ENCODE data around the gene HIBADH. TPM values are rescaled to one million over a fixed set of nuclear protein-coding genes. Genes with fewer than 3 reads are reported as not detected.

HIBADH gene
- total RNA-seq, 1 experiment from 2014 or later, result 31.2 TPM

- no TSS peak for BruUV-seq (replicated peaks)
- no peak for ATAC-seq
- in situ Hi-C loops (cut with HindIII; ENCODE audit: low pct_unique_long_range_greater_than_20kb, low sequenced_read_pairs), result no loop called here
Measured at GRCh38 chr7:27519793-27520469, 142.8 kb downstream of the HIBADH start.

More at GRCh38 chr7:27519793-27520469, 142.8 kb downstream of the HIBADH start:
- Histone ChIP-seq H3K27ac (ENCODE audit: low read length) (no peak overlapping the region), H3K4me3 (ENCODE audit: low read depth in 2 of 2, low read length in 2 of 2) (no peak overlapping the region), H3K4me1 (ENCODE audit: control insufficient read depth, insufficient read depth, low read length) (no peaks in the 10 kb centered on the region), H3K27me3 (ENCODE audit: control insufficient read depth, insufficient read depth, low read length) (no peaks in the 10 kb centered on the region), H3K9me3 (ENCODE audit: control insufficient read depth, insufficient read depth, low read depth, low read length) (no peaks in the 10 kb centered on the region), H3K36me3 (ENCODE audit: control insufficient read depth, insufficient read depth, low read length) (no peaks in the 10 kb centered on the region)
- TF ChIP-seq POLR2AphosphoS5 (IDR thresholded peaks at IDR 0.05; ENCODE audit: low read depth, low read length) (no peak), CTCF (IDR thresholded peaks at IDR 0.05) (no peak), REST (IDR thresholded peaks at IDR 0.05; ENCODE audit: insufficient read depth in 1 of 2, low read depth in 2 of 2, low read length in 1 of 2) (no peak), TCF7L2 (IDR thresholded peaks at IDR 0.05; ENCODE audit: low read depth, low read length) (no peak), SIN3A (IDR thresholded peaks at IDR 0.05; ENCODE audit: borderline replicate concordance, insufficient read depth, low read depth, low read length) (no peak)
- CTCF ChIA-PET, result no interaction called here
- POLR2A ChIA-PET, result interaction anchor here (0.6 kb wide), 2 partner anchors 105 to 309 kb away, joined by 3 to 17 read pairs; no protein-coding TSS in a partner anchor
- DNase-seq (ENCODE audit: low read depth, low spot score), result no peak
- intact Hi-C loops (cut with micrococcal nuclease; ENCODE audit: unreplicated experiment), result no loop called here

Data from Panc1 (cell line).